SK-N-SH treated with all-trans-retinoic acid at 6 μM for 48 hours (cell line): ENCODE measurements around the gene USP26.
"Not testable (repeated sequence)": the region's sequence is repeated elsewhere in the genome, so short reads cannot be mapped to it uniquely, and the experiment has no call there.

ENCODE experiments used
- ATAC-seq: fragments of 200-7000 bp; cut with Tn5 transposase; 3 replicates; pipeline ENCODE4 v1.9.1; 2020; ENCODE audit warnings: mild to moderate bottlenecking, moderate library complexity
- ARNTL ChIP-seq: fragments of 450-650 bp; formaldehyde crosslinking; IDR thresholded peaks from 2 replicates; pipeline ENCODE4 v1.5.0; 2020; ENCODE audit warnings: low read depth, mild to moderate bottlenecking, moderate library complexity, borderline replicate concordance
- BACH2 ChIP-seq: fragments of 250-450 bp; sonication (Bioruptor Pico); IDR thresholded peaks from 2 replicates; pipeline ENCODE4 v1.9.0; 2021; ENCODE audit warnings: mild to moderate bottlenecking, borderline replicate concordance
- CSDC2 ChIP-seq: fragments of 250-450 bp; sonication (Bioruptor Pico); IDR thresholded peaks from 2 replicates; pipeline ENCODE4 v1.5.0; 2020; ENCODE audit warnings: mild to moderate bottlenecking, moderate library complexity
- ESRRG ChIP-seq: fragments of 250-450 bp; sonication (Bioruptor Pico); IDR thresholded peaks from 2 replicates; pipeline ENCODE4 v1.6.1; 2021; ENCODE audit warnings: mild to moderate bottlenecking
- GLIS3 ChIP-seq: fragments of 250-450 bp; sonication (Bioruptor Pico); IDR thresholded peaks from 2 replicates; pipeline ENCODE4 v1.5.0; 2020; ENCODE audit warnings: mild to moderate bottlenecking, moderate library complexity
- ISL1 ChIP-seq: fragments of 250-450 bp; sonication (Bioruptor Pico); IDR thresholded peaks from 2 replicates; pipeline ENCODE4 v2.1.2; 2022; ENCODE audit warnings: mild to moderate bottlenecking, moderate library complexity
- PATZ1 ChIP-seq: fragments of 250-450 bp; sonication (Bioruptor Pico); IDR thresholded peaks from 2 replicates; pipeline ENCODE4 v1.8.0; 2020; ENCODE audit warnings: mild to moderate bottlenecking, moderate library complexity, borderline replicate concordance
- POU6F1 ChIP-seq: fragments of 250-450 bp; sonication (Bioruptor Pico); IDR thresholded peaks from 2 replicates; pipeline ENCODE4 v1.8.0; 2021; ENCODE audit warnings: low read depth, mild to moderate bottlenecking, moderate library complexity, borderline replicate concordance
- RARB ChIP-seq: fragments of 250-450 bp; sonication (Bioruptor Pico); IDR thresholded peaks from 2 replicates; pipeline ENCODE4 v1.8.0; 2021; ENCODE audit warnings: mild to moderate bottlenecking, moderate library complexity
- SNAI2 ChIP-seq: fragments of 250-450 bp; sonication (Bioruptor Pico); IDR thresholded peaks from 2 replicates; pipeline ENCODE4 v1.5.0; 2020; ENCODE audit warnings: mild to moderate bottlenecking, moderate library complexity
- TCF4 ChIP-seq: fragments of 250-450 bp; sonication (Bioruptor Pico); IDR thresholded peaks from 2 replicates; pipeline ENCODE4 v1.8.0; 2021; ENCODE audit warnings: mild to moderate bottlenecking, moderate library complexity, borderline replicate concordance
- TOX ChIP-seq: fragments of 250-450 bp; sonication (Bioruptor Pico); IDR thresholded peaks from 2 replicates; pipeline ENCODE4 v1.8.0; 2021; ENCODE audit warnings: mild to moderate bottlenecking, moderate library complexity, borderline replicate concordance
- TSHZ2 ChIP-seq: fragments of 250-450 bp; sonication (Bioruptor Pico); IDR thresholded peaks from 2 replicates; pipeline ENCODE4 v1.5.0; 2020; ENCODE audit warnings: mild to moderate bottlenecking, moderate library complexity
- ZC3H10 ChIP-seq: fragments of 250-450 bp; sonication (Bioruptor Pico); IDR thresholded peaks from 2 replicates; pipeline ENCODE4 v1.5.1; 2021; ENCODE audit warnings: mild to moderate bottlenecking, moderate library complexity
- ZFP3 ChIP-seq: fragments of 250-450 bp; sonication (Bioruptor Pico); IDR thresholded peaks from 2 replicates; pipeline ENCODE4 v1.5.0; 2020; ENCODE audit warnings: mild to moderate bottlenecking, moderate library complexity
- ZFP30 ChIP-seq: fragments of 450-650 bp; formaldehyde crosslinking; IDR thresholded peaks from 2 replicates; pipeline ENCODE4 v1.5.0; 2022; ENCODE audit warnings: mild to moderate bottlenecking, moderate library complexity
- ZNF565 ChIP-seq: fragments of 450-650 bp; formaldehyde crosslinking; conservative IDR thresholded peaks from 2 replicates; pipeline ENCODE4 v1.5.0; 2020; ENCODE audit warnings: low read depth, mild to moderate bottlenecking, moderate library complexity
- ZNF70 ChIP-seq: fragments of 450-650 bp; formaldehyde crosslinking; IDR thresholded peaks from 2 replicates; pipeline ENCODE4 v1.5.0; 2020; ENCODE audit warnings: mild to moderate bottlenecking, moderate library complexity
- ZNF8 ChIP-seq: fragments of 450-650 bp; formaldehyde crosslinking; IDR thresholded peaks from 2 replicates; pipeline ENCODE4 v1.5.0; 2020; ENCODE audit warnings: mild to moderate bottlenecking, moderate library complexity
- TF ChIP-seq, protein P1 (sequence below): fragments of 250-450 bp; sonication (Bioruptor Pico); IDR thresholded peaks from 2 replicates; pipeline ENCODE4 v1.5.1; 2020; ENCODE audit warnings: low read depth, mild to moderate bottlenecking, moderate library complexity

Gene USP26

DNA sequence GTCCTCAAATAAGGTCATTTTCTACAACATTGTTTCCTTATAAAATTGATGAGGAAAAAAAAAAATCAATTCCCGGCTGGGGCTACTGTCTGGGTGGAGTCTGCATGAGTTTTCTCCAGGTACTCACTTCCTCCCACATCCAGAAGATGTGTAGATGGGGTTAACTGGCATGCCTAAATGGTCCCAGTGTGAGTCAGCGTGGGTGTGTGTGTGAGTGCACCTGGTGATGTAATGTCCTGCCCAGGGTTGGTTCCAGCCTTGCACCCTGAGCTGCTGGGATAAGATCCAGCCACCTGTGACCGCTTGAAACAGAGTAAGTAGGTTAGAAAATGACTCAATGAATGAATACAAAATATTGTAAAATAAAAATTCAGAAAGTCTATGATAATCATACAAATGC, 11.1 kb downstream of the USP26 start:
- TF ChIP-seq ZNF565 (no peak), ZC3H10 (no peak), RARB (no peak), GLIS3 (CRISPR knock-in tag) (no peak), TOX (CRISPR knock-in tag) (no peak), TCF4 (CRISPR knock-in tag) (no peak), ZFP30 (no peak)
- TF ChIP-seq, protein P1, sequence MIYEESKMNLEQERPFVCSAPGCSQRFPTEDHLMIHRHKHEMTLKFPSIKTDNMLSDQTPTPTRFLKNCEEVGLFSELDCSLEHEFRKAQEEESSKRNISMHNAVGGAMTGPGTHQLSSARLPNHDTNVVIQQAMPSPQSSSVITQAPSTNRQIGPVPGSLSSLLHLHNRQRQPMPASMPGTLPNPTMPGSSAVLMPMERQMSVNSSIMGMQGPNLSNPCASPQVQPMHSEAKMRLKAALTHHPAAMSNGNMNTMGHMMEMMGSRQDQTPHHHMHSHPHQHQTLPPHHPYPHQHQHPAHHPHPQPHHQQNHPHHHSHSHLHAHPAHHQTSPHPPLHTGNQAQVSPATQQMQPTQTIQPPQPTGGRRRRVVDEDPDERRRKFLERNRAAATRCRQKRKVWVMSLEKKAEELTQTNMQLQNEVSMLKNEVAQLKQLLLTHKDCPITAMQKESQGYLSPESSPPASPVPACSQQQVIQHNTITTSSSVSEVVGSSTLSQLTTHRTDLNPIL (CRISPR knock-in tag) = no peak

DNA sequence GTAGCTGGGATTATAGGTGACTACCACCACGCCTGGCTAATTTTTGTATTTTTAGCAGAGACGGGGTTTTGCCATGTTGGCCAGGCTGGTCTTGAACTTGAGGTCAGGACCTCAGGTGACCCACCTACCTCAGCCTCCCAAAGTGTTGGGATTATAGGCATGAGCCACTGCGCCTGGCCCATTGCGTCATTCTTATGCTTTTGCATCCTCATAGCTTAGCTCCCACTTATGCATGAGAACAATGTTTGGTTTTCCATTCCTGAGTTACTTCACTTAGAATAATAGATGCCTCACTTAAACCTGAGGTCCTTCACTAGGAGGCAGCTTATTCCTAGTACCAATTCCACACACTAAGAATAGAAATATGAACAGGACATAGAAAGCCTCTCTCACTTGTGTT, 11.9 kb downstream of the USP26 start:
- not testable (repeated sequence) for ATAC-seq

More for the DNA sequence above, 11.1 kb downstream of the USP26 start:
- no peak for ATAC-seq

GRCh38 chrX:133083899-133084298, 13.0 kb downstream of the USP26 start:
- no peak for ATAC-seq

More at GRCh38 chrX:133083899-133084298, 13.0 kb downstream of the USP26 start:
- no peak for TF ChIP-seq BACH2 (CRISPR knock-in tag)
- no peak for TF ChIP-seq SNAI2 (CRISPR knock-in tag)
- no peak for TF ChIP-seq ZC3H10
- no peak for TF ChIP-seq ZNF8
- no peak for TF ChIP-seq ESRRG (CRISPR knock-in tag)
- no peak for TF ChIP-seq ZFP3
- TF ChIP-seq ISL1 = no peak
- no peak for TF ChIP-seq RARB
- TF ChIP-seq ZFP30 = no peak
- no peak for TF ChIP-seq POU6F1 (CRISPR knock-in tag)
- no peak for TF ChIP-seq ARNTL (CRISPR knock-in tag)
- TF ChIP-seq CSDC2 (CRISPR knock-in tag) = no peak
- TF ChIP-seq ZNF70 (CRISPR knock-in tag) = no peak
- TF ChIP-seq PATZ1 (CRISPR knock-in tag) = no peak
- no peak for TF ChIP-seq TSHZ2
- TF ChIP-seq, protein P1 (CRISPR knock-in tag) = no peak
